K562 (cell line): ENCODE measurements around the gene SPATA25.

Source experiments
- CTCF ChIP-seq, 3 experiments: IDR thresholded peaks in 2 of 3; conservative IDR thresholded peaks in 1 of 3; 2 replicates each; pipeline ENCODE4 v1.5.1; 2011 to 2012; ENCODE audit warnings: low read length in 3 of 3, mild to moderate bottlenecking in 3 of 3, control low read depth in 2 of 3, improper control_type of control experiment in 1 of 3, inconsistent platforms in 1 of 3, low read depth in 1 of 3, mixed read lengths in 1 of 3, moderate library complexity in 1 of 3; ENCODE audit not compliant: insufficient read depth in 2 of 3
- ETS1 ChIP-seq: conservative IDR thresholded peaks from 2 replicates; pipeline ENCODE4 v1.6.1; 2011; ENCODE audit warnings: low read depth, mild to moderate bottlenecking, low read length; ENCODE audit not compliant: control insufficient read depth
- GABPA ChIP-seq: fragments of 200-800 bp; sonication (Bioruptor generic); conservative IDR thresholded peaks from 2 replicates; pipeline ENCODE4 v1.6.1; 2016; ENCODE audit warnings: low read depth, missing genetic modification characterization, missing compliant biosample characterization
- THAP12 ChIP-seq: fragments of 250-450 bp; sonication (Bioruptor Pico); IDR thresholded peaks from 2 replicates; pipeline ENCODE4 v1.9.0; 2021; ENCODE audit warnings: mild to moderate bottlenecking, inconsistent platforms
- USF1 ChIP-seq: sonication (generic); formaldehyde crosslinking; IDR thresholded peaks from 2 replicates; pipeline ENCODE4 v1.9.0; 2022; ENCODE audit warnings: mild to moderate bottlenecking, missing genetic modification reagents

GRCh38 chr20:45934586-45935415, 47.4 kb upstream of the SPATA25 start, which contains the start of gene PCIF1:
- peak in 1 of 3 experiments; percentile 25; a peak in 1 of 6 replicates for TF ChIP-seq CTCF (IDR thresholded peaks at IDR 0.05 in 2 of 3, conservative IDR thresholded peaks at IDR 0.05 in 1 of 3; ENCODE audit: insufficient read depth in 2 of 3, low read depth in 1 of 3, low read length in 3 of 3)
- peak; percentile 94 for TF ChIP-seq THAP12 (CRISPR knock-in tag)
- TF ChIP-seq USF1 (CRISPR knock-in tag) = peak; percentile 94
- peak; percentile 91 for TF ChIP-seq ETS1
- peak; percentile 16; the same call in 1 of the 2 replicates for TF ChIP-seq GABPA (tag)
